Peyer's patch (tissue), 4 donors: ENCODE measurements around the gene MESP1.

Source experiments
- POLR2A ChIP-seq, 2 donors: fragments of 450-650 bp; IDR thresholded peaks; one replicate each; pipeline ENCODE4 v1.5.1; 2017; ENCODE audit warnings: antibody characterized with exemption in 2 of 2, mild to moderate bottlenecking in 2 of 2, moderate library complexity in 2 of 2
- TF ChIP-seq, protein P1 (sequence below), 6 experiments: fragments of 450-650 bp in 4 of 6; fragments of 200-600 bp in 2 of 6; sonication (generic) in 1 of 6; IDR thresholded peaks; one replicate each; pipeline ENCODE4 v1.5.1; 2017 to 2019; ENCODE audit warnings: antibody characterized with exemption in 6 of 6, mild to moderate bottlenecking in 3 of 6, moderate library complexity in 1 of 6

- TF ChIP-seq POLR2A (IDR thresholded peaks at IDR 0.05), result no peak
- TF ChIP-seq, protein P1, sequence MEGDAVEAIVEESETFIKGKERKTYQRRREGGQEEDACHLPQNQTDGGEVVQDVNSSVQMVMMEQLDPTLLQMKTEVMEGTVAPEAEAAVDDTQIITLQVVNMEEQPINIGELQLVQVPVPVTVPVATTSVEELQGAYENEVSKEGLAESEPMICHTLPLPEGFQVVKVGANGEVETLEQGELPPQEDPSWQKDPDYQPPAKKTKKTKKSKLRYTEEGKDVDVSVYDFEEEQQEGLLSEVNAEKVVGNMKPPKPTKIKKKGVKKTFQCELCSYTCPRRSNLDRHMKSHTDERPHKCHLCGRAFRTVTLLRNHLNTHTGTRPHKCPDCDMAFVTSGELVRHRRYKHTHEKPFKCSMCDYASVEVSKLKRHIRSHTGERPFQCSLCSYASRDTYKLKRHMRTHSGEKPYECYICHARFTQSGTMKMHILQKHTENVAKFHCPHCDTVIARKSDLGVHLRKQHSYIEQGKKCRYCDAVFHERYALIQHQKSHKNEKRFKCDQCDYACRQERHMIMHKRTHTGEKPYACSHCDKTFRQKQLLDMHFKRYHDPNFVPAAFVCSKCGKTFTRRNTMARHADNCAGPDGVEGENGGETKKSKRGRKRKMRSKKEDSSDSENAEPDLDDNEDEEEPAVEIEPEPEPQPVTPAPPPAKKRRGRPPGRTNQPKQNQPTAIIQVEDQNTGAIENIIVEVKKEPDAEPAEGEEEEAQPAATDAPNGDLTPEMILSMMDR (IDR thresholded peaks at IDR 0.05), result no peak
These were observed 19.8 kb downstream of the MESP1 start for GRCh38 chr15:89731275-89731674.
